Iris pigment epithelial cell (primary cell): ENCODE data around the gene TTC7B.

Source experiments
- DNase-seq: peaks from one replicate; pipeline ENCODE4 v3.0.0-alpha.2; 2011; ENCODE audit warnings: low read depth

Gene TTC7B

DNA sequence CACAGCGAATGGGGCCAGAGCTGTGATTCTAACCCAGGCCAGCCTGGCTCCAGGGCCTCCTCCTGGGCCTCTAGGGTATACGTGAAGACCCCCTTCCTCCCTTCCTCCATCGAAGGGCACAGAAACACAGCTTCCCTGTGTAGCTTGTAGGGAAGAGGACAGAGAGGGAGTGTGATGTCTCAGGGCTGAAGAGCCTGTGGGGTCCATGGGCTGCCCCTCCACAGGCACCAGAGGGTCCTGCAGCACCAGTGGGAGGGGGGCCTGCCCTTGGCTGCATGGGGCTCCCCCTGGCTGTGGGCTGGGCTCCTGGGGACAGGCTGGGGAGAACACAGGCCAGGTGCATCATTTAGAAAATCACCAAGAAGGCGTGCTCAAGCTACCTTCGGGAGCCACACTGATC lies 240.9 kb downstream of the TTC7B start:
- DNase-seq = no peak

DNA sequence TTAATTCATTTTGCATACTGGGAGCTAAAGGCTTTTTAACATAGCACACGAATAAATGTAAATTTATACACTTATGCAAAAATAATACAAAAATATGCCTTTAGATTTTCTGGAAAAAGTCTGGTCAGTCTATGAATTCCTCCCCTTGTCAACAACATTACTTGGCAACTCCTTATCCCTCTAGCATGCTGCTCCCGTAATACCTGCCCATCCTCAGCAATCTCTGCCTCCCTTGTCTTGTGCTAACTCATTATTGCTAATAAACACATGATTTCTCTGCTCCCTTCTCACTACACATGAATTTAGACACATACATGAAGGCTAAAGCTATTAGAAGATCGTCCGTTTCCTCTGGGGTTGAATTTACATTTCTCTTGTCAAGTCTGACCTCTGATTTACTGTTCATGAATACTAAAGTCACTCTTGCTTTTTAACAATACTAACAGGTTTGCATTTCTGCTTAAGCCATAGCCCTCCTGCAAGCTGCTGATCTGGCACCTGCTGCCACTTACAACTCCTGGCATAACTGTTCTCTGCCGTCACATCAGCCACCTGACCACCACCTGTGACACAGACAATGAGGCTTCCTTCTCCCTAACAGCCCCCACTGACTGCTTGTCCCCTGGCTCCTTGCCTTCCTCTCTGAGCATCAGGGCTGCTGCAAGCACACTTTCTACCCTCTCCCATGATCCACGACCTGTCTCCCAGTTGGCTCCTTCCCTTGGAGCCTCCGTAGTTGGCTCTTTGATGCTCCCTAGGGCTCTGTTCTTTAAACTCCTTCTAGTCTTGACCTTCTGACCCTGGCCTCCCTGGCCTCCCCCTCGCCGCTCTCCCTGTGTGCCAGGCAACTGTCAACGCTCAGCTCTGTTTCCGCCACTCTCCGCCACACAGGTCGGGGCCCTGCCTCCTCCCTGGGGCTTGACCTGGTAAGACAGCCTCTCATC lies 241.8 kb downstream of the TTC7B start:
- no peak for DNase-seq

DNA sequence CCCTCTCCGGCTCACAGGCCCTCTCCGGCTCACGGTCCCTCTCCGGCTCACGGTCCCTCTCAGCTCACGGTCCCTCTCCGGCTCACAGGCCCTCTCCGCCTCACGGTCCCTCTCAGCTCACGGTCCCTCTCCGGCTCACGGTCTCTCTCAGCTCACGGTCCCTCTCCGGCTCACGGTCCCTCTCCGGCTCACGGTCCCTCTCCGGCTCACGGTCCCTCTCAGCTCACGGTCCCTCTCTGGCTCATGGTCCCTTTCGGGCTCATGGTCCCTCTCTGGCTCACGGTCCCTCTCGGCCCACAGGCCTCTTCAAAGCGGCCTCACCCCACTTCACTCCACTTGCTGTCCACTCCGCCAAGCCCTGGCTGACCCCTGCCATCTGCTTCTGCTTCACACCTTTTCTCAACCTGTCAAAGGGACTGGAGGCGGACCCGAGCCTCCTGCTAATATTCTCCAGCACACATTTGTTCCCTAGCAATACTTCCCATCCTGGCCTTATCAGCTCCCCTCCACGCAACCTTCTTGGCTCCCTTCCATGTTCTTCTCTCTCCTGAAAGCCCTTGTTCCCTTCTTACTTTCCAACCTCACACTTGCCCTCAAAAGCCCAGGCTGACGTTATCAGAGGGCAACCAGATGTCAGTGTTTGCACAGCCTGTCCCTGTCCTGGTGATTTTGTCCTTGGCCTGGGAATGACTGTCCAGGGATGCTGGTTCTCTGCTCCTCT lies 242.7 kb downstream of the TTC7B start:
- DNase-seq = no peak

DNA sequence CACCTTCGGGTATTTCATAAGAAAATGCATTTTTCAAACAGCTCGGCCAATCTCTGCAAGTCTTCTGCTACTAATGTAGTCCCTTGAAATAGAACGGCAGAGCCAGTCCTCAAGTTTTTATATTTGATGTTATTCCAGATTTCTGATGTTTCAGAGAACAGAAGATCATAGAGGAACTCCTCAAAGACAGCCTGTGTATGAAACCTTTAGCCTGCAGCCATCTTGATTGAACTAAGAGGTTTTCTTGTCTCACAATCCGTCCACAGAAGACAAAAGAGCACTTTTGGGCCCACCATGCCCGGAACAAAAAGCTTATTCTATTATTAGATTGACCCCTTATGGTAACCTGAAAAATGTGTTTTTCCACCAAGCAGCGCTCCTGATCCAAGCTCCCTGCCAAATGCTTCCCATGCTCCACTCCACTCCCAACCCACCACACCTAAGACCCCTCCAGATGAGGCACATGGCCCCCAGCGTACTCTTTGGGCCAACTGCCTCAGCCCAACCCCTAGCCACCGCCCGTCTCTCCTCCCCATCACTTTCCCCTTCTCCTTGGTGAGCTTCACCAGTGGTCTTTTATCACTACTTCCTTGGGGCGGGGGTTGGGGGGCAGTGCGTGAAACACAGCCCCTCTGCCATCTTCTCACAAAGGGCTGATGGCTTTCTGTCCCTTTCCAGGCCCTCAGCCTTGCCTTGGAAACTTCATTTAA lies 243.6 kb downstream of the TTC7B start:
- DNase-seq = no peak

DNA sequence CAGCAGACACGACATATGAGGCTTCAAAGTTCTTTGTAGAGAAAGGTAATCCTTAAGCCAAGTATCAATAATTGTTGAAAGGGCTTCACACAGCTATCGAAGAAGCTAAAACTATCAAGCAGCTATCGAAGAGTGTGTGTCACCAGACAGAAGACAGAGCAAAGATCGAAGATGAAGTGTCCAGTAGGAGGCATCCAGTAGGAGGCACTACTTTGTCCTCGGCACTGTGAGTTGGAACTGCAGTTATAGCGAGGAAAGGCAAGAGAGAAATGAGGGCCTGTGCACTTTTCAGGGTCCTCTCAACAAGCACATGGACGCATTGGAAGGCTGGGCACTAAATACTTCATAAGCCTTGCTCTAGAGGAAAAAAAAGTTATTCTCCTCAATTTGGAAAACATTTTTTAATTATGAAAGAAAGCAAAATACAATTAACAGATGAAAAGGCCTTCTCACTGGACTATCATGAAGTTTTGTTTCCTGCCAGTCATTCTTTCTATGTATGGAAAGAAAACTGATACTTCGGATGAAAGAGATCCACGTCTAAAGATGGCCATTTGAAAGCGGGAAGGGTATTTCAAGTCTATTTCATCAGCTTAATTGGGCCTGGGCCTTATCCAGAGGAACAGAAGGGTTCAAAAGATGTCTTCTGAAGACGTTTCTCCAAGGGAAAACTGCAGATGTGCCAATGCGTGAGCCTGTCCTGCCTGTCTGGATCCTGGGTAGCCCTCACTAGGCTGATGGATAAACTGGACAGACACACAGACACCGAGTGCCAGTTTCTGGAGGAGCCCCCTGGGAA lies 244.9 kb downstream of the TTC7B start:
- DNase-seq = no peak

DNA sequence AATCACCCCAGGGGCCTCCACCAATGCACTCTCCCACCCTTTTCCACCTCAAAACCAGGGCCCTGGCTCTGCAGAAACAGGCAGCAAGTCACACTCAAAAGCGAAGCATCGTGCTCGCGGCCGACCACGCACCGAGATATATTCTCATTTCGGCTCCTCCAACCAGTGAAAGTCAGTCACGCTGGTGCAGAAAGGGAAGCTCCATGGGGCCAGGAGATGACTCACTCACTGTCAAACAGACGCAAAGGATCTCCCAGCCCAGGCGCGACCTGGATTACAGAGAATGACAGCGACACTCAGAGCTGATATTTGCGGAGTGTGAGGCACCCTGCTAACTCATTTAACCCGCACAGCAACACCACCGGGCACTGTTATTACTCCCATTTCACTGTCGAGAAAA lies 245.8 kb downstream of the TTC7B start:
- DNase-seq = no peak

DNA sequence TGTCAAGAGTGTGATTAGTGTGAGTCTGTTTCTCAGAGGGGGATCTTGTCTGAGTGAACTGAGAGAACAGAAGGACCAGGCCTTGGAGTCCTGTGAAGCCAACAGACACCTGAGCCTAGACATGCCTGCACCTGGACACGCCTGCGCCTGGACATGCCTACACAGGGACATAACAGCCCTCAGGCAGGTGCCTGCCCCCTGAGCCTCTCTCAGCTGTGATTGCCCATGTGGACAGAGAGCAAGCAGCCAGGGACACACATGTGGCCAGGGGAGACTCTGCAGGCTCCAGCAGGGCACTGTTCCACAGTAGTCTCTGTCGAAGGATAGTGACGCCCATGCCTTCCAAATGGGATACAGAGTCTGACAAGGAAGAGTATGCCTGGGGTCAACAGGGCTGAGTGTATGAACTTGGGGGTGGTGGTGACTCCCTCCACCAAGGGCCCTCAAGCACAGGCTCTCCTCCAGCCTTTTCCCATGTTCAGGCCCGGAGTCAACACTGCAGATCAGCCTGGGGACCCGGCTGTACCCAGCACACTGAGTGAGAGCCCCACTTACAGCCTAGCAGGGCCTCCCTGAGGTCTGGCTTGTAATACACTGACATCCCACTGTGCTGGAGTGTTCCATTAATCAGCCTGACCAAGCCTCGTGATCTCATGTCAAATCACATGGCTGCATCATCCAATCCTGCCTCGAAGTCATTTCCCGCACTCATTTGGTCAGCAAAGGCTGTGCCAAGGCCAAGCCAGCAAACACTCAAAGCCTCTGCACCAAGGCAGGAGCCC lies 246.4 kb downstream of the TTC7B start:
- no peak for DNase-seq

DNA sequence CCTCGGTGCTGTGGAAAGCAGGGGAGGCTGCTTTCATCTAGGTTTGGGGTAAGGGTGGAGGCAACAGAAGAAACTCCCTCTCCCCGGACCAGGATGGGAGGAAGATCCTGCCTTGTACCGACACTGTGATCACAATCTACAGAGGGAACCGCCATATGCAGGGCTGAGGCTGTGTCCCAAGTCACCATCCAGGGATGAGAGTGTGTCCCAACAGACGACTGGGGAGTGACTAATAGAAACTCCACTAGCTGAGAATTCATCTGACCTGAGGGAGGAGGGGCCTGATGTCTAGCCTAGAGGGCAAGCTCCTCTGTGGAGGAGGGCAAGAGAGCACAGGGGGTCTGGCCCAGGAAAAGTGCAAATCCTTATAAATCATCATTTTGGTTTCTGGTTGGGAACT lies 247.0 kb downstream of the TTC7B start:
- no peak for DNase-seq

DNA sequence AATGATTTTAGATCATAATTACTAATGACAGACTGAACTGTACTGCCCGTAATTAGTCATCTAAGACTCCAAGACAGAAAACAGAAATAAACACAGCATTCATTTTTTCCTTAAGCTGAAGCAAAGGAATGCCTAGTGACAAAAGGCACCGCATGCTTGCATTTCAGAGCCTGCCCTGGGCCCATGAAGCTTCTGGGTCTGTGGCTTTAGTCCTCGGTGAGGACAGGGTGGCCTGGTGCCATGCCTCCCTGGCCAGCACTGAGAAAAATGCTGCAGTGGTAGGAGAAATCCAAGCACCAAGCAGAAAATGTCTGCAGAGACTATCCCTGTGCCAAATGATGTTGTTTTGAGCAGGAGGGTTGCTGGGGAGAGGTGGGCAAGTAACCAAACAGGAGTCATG lies 247.8 kb downstream of the TTC7B start:
- DNase-seq = no peak

DNA sequence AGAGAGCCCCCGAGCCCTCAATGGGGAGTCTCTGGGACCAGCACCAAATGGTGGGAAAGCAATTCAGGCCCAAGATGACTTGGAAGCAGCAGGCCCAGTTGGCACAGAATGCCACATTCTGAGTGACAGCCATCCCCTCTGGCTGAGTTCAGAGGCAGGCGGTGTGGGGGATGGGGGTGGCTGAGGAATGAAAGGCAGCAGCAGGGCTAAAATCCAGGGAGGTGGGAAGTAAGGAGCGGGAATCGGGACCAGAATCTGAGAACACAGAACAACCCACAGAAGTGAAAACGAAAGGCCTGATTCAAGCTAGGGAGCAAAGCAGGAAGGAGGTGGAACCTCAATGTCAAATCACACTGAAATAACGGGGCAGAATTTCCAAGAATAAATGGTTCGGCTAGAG lies 248.2 kb downstream of the TTC7B start:
- no peak for DNase-seq

DNA sequence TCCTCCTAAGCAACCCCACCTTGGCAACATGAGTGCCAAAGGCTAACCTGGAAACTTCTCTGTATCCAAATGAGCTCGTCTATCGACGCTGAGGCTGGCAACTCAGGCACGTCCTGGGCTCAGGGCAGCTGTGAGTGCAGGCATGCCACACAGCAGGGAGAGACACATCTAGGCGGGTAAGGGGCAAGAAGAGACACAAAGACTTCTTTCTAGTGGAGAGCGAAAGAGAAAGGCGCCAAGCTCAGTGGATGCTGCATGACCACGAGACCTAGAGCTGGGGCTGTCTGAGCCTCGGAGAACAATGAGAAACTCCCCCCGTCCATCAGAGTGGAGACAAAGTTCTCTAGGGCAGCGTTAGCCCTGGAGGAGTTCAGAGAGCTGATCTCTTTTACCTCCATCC lies 249.0 kb downstream of the TTC7B start:
- DNase-seq = no peak

DNA sequence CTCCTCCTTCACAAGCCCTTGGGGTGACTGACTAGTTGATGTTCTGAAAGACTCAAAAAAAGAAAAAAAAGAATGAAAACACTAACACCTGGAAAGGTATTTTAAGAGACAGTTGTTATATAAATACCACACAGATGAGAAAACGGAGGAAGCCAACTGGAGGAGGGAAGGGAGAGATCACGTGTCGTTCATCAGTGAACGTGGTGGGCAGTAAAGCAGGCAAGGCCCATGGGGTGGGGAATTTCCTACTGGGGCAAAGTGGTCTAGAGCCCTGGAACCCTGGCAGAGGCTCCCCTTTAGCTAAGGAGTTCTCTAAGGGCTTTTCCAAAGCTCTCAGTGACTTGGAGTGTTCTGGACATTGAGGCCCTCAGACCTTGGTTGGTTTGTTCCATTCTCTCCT lies 249.7 kb downstream of the TTC7B start:
- no peak for DNase-seq

DNA sequence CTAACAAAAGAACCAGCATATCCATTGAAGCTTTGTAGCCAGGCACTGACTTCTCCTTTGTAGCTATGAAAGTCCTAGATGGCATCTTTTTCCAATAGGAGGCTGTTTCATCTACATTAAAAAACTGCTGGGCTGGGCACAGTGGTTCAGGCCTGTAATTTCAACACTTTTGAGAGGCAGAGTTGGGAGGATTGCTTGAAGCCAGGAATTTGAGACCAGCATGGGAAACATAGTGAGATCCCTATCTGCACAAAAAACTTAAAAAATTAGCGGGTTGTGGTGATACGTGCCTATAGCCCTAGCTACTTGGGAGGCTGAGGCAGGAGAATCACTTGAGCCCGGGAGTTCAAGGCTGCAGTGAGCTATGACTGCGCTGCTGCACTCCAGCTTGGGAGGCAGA lies 251.7 kb downstream of the TTC7B start:
- no peak for DNase-seq

DNA sequence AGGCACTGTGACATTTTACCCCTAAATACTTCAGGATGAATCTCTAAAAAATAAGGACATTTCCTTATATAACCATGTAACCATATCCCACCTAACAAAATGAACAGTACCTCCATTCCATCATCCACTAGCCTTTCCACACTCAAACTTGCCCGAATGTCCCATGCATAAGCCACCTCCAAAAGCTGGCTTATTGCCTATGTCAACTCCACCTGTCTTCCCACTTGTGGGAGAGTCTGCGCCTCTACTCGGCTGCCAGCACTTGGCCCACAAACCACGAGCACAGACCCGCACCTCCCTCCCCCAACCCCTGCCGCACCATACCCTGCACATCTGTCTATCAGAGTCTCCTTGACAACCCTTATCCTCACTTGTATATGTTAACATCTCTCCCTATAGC lies 253.6 kb downstream of the TTC7B start:
- DNase-seq = no peak

DNA sequence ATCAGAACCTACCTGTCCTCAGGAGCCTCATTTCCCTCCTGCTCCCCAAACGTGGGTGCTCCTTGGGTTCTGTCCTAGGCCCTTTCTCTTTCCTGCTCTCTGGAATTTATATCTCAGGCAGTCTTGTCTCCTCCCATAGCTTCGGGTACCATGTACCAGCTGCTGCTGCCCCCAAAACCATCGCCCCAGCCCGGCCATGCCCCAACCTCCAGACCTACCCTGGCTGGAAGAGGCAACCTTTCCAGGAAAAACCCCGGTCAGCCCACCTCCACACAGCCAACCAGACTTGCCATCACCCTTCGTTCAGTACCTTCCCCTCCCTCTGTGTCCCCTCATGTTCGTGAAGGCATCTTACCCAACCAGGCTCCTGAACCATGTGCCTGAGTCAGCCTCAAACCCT lies 254.3 kb downstream of the TTC7B start:
- no peak for DNase-seq

DNA sequence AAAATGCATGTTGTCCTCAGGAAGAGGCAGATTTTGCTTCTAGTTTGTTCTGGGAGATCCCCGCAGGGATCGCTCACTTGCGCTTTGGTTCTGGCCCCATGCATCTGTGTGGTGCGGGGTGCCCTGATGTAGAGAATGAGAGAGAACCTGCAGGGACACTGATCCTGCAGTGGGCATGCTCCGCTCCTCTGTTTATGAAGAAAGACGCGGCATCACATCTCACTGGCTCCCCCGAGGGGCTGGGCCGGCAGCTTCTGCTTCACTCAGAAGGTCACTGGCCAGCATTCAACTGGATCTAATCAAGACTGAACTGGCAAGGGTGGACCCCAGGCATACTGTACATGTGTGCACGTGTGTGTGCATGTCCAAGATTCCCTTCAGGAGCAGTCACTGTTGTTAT lies 255.2 kb downstream of the TTC7B start:
- no peak for DNase-seq

DNA sequence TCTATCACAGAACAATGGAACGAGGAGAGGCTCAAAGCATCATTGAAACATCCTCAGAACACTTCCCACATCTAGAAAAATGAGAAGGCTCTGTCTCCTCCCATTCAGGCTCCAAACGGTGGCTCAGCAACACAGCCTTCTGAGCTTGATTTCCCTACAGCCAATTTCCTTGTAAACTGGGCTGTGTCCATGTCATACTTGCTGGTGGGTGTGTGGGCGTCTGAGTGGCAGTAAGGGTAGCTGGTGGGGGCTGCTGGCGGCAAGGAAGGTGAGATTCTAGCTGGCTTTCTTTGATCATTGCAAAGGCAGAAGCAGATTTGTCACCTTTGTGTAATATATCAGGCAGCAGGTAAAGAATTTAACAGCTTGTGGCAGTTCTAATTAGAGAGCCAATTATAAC lies 255.7 kb downstream of the TTC7B start:
- no peak for DNase-seq

DNA sequence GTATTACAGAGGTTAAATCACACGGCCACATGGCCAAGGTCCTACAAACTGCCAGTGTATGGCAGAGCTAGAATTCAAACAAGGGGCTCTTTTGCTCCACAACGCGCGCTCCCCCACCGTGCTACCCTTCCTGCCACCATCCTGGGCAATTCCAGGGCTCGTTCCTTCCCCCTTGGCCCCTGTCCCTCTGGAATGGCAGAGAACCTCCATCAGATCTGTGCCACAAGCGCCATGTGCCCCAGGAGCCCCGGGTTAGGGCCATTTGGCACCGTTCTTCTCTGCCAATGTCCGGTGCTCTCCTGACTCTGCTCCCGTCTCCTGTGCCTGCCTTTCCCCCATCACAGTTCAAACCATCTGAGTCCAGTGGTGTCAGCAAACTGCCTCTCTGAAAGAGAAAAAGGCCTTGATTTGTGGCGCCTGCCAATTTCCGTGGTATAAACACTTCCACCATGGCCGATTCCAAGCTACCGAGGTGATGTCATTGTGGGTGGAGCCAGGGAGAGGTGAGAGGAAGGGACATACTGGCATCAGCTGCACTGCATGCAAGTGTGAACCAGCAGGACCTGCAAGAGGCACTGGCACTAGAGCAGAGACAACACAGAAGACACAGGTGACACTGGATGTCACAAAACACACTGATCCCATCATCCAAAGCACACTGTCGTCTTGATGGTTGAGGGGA lies 256.3 kb downstream of the TTC7B start:
- no peak for DNase-seq

DNA sequence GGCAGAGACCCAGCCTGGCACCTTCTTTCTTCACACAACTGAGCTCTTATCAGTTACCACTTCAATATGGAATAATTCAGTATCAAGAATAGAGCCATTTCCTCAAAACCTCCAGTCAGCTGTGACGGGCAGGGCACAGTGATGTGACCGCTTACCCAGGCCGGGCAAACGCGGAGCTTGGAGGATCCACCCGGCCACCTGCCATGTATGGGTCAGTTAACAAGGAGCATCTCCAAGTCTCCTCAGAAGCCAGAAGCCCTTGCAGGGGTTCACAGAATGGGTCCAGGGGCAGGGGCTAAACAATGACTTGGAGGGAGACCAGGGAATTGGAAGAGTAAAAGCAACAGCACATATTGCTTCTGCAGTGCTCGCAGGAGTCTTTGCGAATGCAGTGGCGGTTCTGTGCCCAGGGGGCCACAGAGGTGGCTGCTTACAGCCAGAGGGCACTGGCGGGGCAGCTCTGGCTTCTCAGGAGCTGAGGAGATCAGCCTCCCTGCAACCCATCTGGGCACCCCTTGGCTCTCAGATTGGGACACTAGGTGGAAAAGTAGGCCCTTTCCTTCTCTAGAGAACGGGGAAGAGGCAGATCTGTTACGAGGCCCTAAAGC lies 257.1 kb downstream of the TTC7B start:
- no peak for DNase-seq
